Measurements from ENCODE around the gene SURF6. TPM values are rescaled to one million over a fixed set of nuclear protein-coding genes. Genes with fewer than 3 reads are reported as not detected.

Gene SURF6
- total and polyA plus RNA-seq, 2 experiments from 2014 or later, result 17.6 to 27.6 TPM

DNA sequence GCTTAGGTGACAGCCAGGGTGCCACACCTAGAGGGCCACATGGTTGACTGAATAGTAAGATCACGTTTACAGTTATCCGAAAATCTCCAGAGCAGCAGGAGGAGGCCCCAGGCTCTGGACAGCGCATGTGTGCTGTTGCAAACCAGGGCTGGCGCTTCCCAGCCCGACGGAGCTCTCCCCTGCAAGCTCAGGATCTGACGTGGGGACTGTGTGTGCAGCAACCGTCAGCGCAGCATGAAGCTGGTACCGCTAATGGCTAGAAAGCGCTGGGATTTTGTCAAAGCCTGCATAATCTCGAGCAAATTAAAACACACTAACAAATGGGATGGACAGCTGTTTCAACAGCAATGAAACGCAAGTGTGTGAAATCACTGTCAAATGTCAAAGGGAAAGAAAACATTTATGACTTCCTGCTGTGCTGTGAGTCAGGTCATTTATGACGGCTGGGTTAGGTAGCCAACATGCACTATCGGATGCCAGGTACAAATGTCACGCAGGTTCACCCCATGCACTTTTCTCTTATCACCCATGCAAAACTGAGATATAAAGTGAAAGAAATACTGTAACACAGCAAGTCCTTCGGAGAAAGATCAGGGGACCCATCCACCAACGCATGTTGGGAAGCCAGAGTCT lies 32.4 kb upstream of the SURF6 start:
- Mint-ChIP-seq H3K4me3 (no peak overlapping the region), H3K9me3 (no peaks in the 10 kb centered on the region), H3K4me1 (peaks cover 11% of the 10 kb centered on the region; the same call in 2 of the 3 replicates), H3K36me3 (ENCODE audit: low read depth) (peaks cover 65% of the 10 kb centered on the region), H3K27ac (no peak overlapping the region), H3K27me3 (ENCODE audit: insufficient read depth, low read depth, poor library complexity) (peaks cover 5% of the 10 kb centered on the region)
- H3F3A ChIP-seq (replicated peaks; ENCODE audit: low read depth), result peaks cover 10% of the 10 kb centered on the region; the same call in 1 of the 2 replicates
- no peaks in the 10 kb centered on the region for H3K4me1 ChIP-seq (ENCODE audit: insufficient read depth)
- H3K36me3 ChIP-seq (ENCODE audit: insufficient read depth), result peaks cover 18% of the 10 kb centered on the region
- TF ChIP-seq ZNF331 (CRISPR knock-in tag; IDR thresholded peaks at IDR 0.05; ENCODE audit: low read depth), result no peak
- no peak for TF ChIP-seq EZH2 (IDR thresholded peaks at IDR 0.05; ENCODE audit: low read depth, unreplicated experiment)
- no peak for TF ChIP-seq JUNB (IDR thresholded peaks at IDR 0.05; ENCODE audit: unreplicated experiment)
- TF ChIP-seq, protein P1, sequence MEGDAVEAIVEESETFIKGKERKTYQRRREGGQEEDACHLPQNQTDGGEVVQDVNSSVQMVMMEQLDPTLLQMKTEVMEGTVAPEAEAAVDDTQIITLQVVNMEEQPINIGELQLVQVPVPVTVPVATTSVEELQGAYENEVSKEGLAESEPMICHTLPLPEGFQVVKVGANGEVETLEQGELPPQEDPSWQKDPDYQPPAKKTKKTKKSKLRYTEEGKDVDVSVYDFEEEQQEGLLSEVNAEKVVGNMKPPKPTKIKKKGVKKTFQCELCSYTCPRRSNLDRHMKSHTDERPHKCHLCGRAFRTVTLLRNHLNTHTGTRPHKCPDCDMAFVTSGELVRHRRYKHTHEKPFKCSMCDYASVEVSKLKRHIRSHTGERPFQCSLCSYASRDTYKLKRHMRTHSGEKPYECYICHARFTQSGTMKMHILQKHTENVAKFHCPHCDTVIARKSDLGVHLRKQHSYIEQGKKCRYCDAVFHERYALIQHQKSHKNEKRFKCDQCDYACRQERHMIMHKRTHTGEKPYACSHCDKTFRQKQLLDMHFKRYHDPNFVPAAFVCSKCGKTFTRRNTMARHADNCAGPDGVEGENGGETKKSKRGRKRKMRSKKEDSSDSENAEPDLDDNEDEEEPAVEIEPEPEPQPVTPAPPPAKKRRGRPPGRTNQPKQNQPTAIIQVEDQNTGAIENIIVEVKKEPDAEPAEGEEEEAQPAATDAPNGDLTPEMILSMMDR (conservative IDR thresholded peaks at IDR 0.05; ENCODE audit: low read depth in 2 of 2), result no peak
- TF ChIP-seq, protein P2, sequence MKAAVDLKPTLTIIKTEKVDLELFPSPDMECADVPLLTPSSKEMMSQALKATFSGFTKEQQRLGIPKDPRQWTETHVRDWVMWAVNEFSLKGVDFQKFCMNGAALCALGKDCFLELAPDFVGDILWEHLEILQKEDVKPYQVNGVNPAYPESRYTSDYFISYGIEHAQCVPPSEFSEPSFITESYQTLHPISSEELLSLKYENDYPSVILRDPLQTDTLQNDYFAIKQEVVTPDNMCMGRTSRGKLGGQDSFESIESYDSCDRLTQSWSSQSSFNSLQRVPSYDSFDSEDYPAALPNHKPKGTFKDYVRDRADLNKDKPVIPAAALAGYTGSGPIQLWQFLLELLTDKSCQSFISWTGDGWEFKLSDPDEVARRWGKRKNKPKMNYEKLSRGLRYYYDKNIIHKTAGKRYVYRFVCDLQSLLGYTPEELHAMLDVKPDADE (IDR thresholded peaks at IDR 0.05), result no peak
- TF ChIP-seq, protein P3, sequence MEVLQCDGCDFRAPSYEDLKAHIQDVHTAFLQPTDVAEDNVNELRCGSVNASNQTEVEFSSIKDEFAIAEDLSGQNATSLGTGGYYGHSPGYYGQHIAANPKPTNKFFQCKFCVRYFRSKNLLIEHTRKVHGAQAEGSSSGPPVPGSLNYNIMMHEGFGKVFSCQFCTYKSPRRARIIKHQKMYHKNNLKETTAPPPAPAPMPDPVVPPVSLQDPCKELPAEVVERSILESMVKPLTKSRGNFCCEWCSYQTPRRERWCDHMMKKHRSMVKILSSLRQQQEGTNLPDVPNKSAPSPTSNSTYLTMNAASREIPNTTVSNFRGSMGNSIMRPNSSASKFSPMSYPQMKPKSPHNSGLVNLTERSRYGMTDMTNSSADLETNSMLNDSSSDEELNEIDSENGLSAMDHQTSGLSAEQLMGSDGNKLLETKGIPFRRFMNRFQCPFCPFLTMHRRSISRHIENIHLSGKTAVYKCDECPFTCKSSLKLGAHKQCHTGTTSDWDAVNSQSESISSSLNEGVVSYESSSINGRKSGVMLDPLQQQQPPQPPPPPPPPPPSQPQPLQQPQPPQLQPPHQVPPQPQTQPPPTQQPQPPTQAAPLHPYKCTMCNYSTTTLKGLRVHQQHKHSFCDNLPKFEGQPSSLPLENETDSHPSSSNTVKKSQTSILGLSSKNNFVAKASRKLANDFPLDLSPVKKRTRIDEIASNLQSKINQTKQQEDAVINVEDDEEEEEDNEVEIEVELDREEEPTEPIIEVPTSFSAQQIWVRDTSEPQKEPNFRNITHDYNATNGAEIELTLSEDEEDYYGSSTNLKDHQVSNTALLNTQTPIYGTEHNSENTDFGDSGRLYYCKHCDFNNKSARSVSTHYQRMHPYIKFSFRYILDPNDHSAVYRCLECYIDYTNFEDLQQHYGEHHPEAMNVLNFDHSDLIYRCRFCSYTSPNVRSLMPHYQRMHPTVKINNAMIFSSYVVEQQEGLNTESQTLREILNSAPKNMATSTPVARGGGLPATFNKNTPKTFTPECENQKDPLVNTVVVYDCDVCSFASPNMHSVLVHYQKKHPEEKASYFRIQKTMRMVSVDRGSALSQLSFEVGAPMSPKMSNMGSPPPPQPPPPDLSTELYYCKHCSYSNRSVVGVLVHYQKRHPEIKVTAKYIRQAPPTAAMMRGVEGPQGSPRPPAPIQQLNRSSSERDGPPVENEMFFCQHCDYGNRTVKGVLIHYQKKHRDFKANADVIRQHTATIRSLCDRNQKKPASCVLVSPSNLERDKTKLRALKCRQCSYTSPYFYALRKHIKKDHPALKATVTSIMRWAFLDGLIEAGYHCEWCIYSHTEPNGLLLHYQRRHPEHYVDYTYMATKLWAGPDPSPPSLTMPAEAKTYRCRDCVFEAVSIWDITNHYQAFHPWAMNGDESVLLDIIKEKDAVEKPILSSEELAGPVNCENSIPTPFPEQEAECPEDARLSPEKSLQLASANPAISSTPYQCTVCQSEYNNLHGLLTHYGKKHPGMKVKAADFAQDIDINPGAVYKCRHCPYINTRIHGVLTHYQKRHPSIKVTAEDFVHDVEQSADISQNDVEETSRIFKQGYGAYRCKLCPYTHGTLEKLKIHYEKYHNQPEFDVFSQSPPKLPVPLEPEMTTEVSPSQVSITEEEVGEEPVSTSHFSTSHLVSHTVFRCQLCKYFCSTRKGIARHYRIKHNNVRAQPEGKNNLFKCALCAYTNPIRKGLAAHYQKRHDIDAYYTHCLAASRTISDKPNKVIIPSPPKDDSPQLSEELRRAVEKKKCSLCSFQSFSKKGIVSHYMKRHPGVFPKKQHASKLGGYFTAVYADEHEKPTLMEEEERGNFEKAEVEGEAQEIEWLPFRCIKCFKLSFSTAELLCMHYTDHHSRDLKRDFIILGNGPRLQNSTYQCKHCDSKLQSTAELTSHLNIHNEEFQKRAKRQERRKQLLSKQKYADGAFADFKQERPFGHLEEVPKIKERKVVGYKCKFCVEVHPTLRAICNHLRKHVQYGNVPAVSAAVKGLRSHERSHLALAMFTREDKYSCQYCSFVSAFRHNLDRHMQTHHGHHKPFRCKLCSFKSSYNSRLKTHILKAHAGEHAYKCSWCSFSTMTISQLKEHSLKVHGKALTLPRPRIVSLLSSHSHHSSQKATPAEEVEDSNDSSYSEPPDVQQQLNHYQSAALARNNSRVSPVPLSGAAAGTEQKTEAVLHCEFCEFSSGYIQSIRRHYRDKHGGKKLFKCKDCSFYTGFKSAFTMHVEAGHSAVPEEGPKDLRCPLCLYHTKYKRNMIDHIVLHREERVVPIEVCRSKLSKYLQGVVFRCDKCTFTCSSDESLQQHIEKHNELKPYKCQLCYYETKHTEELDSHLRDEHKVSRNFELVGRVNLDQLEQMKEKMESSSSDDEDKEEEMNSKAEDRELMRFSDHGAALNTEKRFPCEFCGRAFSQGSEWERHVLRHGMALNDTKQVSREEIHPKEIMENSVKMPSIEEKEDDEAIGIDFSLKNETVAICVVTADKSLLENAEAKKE (CRISPR knock-in tag; IDR thresholded peaks at IDR 0.05), result no peak
- no peak for TF ChIP-seq EZH2phosphoT487 (IDR thresholded peaks at IDR 0.05; ENCODE audit: unreplicated experiment)
- TF ChIP-seq CREB1 (CRISPR knock-in tag; IDR thresholded peaks at IDR 0.05; ENCODE audit: low read depth), result no peak
- no peak for TF ChIP-seq NANOG (IDR thresholded peaks at IDR 0.05; ENCODE audit: borderline replicate concordance)
- TF ChIP-seq STAT1 (IDR thresholded peaks at IDR 0.05; ENCODE audit: unreplicated experiment), result no peak
- TF ChIP-seq, protein P4, sequence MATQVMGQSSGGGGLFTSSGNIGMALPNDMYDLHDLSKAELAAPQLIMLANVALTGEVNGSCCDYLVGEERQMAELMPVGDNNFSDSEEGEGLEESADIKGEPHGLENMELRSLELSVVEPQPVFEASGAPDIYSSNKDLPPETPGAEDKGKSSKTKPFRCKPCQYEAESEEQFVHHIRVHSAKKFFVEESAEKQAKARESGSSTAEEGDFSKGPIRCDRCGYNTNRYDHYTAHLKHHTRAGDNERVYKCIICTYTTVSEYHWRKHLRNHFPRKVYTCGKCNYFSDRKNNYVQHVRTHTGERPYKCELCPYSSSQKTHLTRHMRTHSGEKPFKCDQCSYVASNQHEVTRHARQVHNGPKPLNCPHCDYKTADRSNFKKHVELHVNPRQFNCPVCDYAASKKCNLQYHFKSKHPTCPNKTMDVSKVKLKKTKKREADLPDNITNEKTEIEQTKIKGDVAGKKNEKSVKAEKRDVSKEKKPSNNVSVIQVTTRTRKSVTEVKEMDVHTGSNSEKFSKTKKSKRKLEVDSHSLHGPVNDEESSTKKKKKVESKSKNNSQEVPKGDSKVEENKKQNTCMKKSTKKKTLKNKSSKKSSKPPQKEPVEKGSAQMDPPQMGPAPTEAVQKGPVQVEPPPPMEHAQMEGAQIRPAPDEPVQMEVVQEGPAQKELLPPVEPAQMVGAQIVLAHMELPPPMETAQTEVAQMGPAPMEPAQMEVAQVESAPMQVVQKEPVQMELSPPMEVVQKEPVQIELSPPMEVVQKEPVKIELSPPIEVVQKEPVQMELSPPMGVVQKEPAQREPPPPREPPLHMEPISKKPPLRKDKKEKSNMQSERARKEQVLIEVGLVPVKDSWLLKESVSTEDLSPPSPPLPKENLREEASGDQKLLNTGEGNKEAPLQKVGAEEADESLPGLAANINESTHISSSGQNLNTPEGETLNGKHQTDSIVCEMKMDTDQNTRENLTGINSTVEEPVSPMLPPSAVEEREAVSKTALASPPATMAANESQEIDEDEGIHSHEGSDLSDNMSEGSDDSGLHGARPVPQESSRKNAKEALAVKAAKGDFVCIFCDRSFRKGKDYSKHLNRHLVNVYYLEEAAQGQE (IDR thresholded peaks at IDR 0.05; ENCODE audit: unreplicated experiment), result no peak
- TF ChIP-seq POLR2AphosphoS5 (IDR thresholded peaks at IDR 0.05; ENCODE audit: low read depth), result no peak
- TF ChIP-seq ZNF114 (CRISPR knock-in tag; IDR thresholded peaks at IDR 0.05), result no peak
- no peak overlapping the region for H2AFZ ChIP-seq
- H3K9me2 ChIP-seq (ENCODE audit: insufficient read depth), result no peaks in the 10 kb centered on the region
- peaks cover 75% of the 10 kb centered on the region for H4K20me1 ChIP-seq (replicated peaks; ENCODE audit: insufficient read depth)
- DNase-seq (ENCODE audit: low spot score) (no peak), ATAC-seq (no peak)
- H3K27ac ChIP-seq (ENCODE audit: low read depth), result no peak overlapping the region
- H3K4me2 ChIP-seq, result no peak overlapping the region
- H3K4me3 ChIP-seq, result no peak overlapping the region
- peaks cover 78% of the 10 kb centered on the region for H3K79me2 ChIP-seq (replicated peaks; ENCODE audit: insufficient read depth)
- no peaks in the 10 kb centered on the region for H3K27me3 ChIP-seq (ENCODE audit: insufficient read depth)
